Prostate gland (tissue), 2 donors: ENCODE data around the gene ISG20.

Experiments
- POLR2A ChIP-seq: fragments of 450-650 bp; IDR thresholded peaks from one replicate; pipeline ENCODE4 v1.6.1; 2016; ENCODE audit warnings: antibody characterized with exemption, mild to moderate bottlenecking
- POLR2AphosphoS5 ChIP-seq: sonication (generic); formaldehyde crosslinking; IDR thresholded peaks from one replicate; pipeline ENCODE4 v1.6.1; 2017; ENCODE audit warnings: antibody characterized with exemption
- TF ChIP-seq, protein P1 (sequence below), 4 experiments: fragments of 200-600 bp in 2 of 4; fragments of 450-650 bp in 2 of 4; sonication (generic) in 2 of 4; IDR thresholded peaks; 1 replicate in 3 of 4; 2 replicates in 1 of 4; pipeline ENCODE4 v1.5.1; 2016 to 2019; ENCODE audit warnings: antibody characterized with exemption in 4 of 4, mild to moderate bottlenecking in 2 of 4, moderate library complexity in 2 of 4

DNA sequence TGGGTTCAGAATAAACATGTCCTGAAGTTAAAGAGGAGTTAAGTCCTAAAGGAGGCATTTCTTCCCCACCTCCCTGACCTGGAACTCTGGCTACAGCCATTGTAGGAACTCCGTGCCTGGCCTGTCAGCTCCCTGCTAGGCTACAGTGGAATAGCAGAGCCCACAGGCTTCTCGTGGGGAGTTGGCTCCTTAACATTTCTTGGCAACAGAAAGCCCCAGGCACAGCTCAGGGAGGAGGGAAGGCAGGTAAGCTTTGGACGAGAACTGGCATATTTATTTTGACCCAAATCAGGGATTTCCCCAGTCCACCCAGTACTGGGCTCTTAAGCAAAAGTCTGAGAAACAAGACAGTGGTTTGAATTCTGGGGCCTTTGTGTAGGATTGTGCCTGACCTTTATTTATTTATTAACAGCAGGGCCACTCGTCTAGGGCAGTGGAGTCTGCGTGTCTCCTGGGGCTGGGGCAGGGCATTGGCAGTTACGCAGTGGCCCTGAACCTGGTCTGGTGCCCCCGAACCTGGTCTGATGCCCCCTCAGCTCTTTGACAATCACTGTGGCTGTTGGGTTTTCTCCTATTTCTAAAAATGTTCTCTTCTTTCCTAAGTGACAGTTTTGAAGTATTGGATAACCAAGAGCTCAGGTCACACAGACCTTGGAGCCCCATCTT, 7.9 kb upstream of the ISG20 start:
- TF ChIP-seq POLR2A: no peak
- TF ChIP-seq, protein P1, sequence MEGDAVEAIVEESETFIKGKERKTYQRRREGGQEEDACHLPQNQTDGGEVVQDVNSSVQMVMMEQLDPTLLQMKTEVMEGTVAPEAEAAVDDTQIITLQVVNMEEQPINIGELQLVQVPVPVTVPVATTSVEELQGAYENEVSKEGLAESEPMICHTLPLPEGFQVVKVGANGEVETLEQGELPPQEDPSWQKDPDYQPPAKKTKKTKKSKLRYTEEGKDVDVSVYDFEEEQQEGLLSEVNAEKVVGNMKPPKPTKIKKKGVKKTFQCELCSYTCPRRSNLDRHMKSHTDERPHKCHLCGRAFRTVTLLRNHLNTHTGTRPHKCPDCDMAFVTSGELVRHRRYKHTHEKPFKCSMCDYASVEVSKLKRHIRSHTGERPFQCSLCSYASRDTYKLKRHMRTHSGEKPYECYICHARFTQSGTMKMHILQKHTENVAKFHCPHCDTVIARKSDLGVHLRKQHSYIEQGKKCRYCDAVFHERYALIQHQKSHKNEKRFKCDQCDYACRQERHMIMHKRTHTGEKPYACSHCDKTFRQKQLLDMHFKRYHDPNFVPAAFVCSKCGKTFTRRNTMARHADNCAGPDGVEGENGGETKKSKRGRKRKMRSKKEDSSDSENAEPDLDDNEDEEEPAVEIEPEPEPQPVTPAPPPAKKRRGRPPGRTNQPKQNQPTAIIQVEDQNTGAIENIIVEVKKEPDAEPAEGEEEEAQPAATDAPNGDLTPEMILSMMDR (IDR thresholded peaks at IDR 0.05): no peak
- no peak for TF ChIP-seq POLR2AphosphoS5
